ENCODE data around the gene ARHGAP40. TPM values are rescaled to one million over a fixed set of nuclear protein-coding genes. Genes with fewer than 3 reads are reported as not detected.

The ARHGAP40 gene
- total RNA-seq, 1 donor from 2014 or later, result not detected

GRCh38 chr20:38615283-38615682, 13.7 kb downstream of the ARHGAP40 start:
- H3K27me3 ChIP-seq (ENCODE audit: low read depth), result peaks cover 94% of the 10 kb centered on the region
- intact Hi-C loops (cut with micrococcal nuclease), result no loop called here
- no peak overlapping the region for H3K4me3 ChIP-seq
- DNase-seq, result no peak
- no peaks in the 10 kb centered on the region for H3K36me3 ChIP-seq
- no peaks in the 10 kb centered on the region for H3K4me1 ChIP-seq
- TF ChIP-seq CTCF (IDR thresholded peaks at IDR 0.05; ENCODE audit: borderline replicate concordance), result no peak
- no peaks in the 10 kb centered on the region for H3K9me3 ChIP-seq (replicated peaks)
- H3K27ac ChIP-seq (replicated peaks), result no peak overlapping the region

- Histone ChIP-seq H3K36me3 (no peaks in the 10 kb centered on the region), H3K4me1 (no peaks in the 10 kb centered on the region), H3K27ac (replicated peaks) (no peak overlapping the region), H3K9me3 (replicated peaks) (no peaks in the 10 kb centered on the region), H3K4me3 (no peak overlapping the region), H3K27me3 (ENCODE audit: low read depth) (peaks cover 95% of the 10 kb centered on the region)
- no peak for TF ChIP-seq CTCF (IDR thresholded peaks at IDR 0.05; ENCODE audit: borderline replicate concordance)
- DNase-seq, result no peak
- intact Hi-C loops (cut with micrococcal nuclease), result no loop called here
These were observed 14.8 kb downstream of the ARHGAP40 start for GRCh38 chr20:38616457-38616856.

DNA sequence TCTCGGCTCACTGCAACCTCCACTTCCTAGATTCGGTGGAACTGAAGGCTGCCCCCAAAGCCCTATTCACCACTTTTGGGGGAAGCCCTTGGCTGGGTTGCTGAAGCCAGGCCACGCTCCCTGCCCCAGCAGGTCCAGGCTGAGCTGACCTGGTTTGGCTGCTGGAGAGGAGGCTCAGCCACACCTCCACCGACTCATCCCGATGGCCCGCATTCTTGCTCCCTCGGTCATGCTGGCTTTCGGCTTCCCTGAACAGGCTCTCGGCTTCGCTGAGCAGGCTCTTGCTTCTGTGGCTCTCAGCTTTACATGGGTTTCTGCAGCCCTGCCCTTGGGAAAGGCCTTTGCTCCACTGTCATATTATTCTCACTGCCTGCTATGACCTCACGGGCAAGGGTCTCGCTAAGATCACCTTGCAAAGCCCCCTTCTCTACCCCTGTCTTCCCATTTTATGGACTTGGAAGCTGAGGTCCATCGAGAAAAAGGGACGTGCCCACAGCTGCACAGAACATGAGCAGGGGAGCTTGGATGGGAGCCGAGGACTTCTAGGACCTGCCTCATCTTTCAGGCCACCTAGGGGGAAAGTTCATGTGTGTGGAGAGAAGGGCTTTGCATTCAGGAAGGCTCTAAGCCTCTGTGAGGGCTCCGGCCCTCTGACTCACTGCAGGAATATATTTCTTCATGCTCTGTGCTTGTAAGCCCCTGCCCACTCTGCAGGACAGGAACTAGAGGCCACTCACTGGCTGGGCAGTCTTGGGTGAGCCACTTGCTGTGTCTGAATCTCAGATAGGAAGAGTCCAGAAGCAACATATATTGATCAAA, 15.6 kb downstream of the ARHGAP40 start:
- TF ChIP-seq CTCF (IDR thresholded peaks at IDR 0.05; ENCODE audit: borderline replicate concordance), result no peak
- H3K27ac ChIP-seq (replicated peaks), result no peak overlapping the region

DNA sequence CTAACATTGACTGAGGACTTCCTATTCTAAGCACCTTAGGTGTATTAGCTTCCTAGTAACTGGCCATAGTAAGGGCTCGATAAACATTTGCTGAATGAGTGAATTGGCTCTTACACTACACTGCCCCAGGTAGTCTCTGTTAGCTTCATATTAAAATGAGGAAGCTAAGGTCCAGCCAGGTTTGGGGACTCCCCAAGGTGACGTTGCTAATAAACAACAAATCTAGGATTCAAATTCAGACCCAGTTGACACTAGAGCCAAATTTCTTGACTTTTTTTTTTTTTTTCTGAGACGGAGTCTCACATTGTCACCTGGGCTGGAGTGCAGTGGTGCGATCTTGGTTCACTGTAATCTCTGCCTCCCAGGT, 16.2 kb downstream of the ARHGAP40 start:
- H3K9me3 ChIP-seq (replicated peaks), result no peaks in the 10 kb centered on the region
- no peak for DNase-seq
- no peak overlapping the region for H3K4me3 ChIP-seq
- no peak for TF ChIP-seq CTCF (IDR thresholded peaks at IDR 0.05; ENCODE audit: borderline replicate concordance)
- intact Hi-C loops (cut with micrococcal nuclease), result no loop called here
- H3K27ac ChIP-seq (replicated peaks), result no peak overlapping the region
- H3K36me3 ChIP-seq, result no peaks in the 10 kb centered on the region
- H3K27me3 ChIP-seq (ENCODE audit: low read depth), result peaks cover 91% of the 10 kb centered on the region
- no peaks in the 10 kb centered on the region for H3K4me1 ChIP-seq

More for the DNA sequence above, 15.6 kb downstream of the ARHGAP40 start:
- no peaks in the 10 kb centered on the region for H3K9me3 ChIP-seq (replicated peaks)
- intact Hi-C loops (cut with micrococcal nuclease), result no loop called here
- H3K4me3 ChIP-seq, result no peak overlapping the region
- no peaks in the 10 kb centered on the region for H3K36me3 ChIP-seq
- no peaks in the 10 kb centered on the region for H3K4me1 ChIP-seq
- H3K27me3 ChIP-seq (ENCODE audit: low read depth), result peaks cover 90% of the 10 kb centered on the region
- DNase-seq, result no peak

- Histone ChIP-seq H3K27ac (replicated peaks) (no peak overlapping the region), H3K27me3 (ENCODE audit: low read depth) (peaks cover 80% of the 10 kb centered on the region), H3K4me1 (no peaks in the 10 kb centered on the region), H3K9me3 (replicated peaks) (peaks cover 9% of the 10 kb centered on the region), H3K36me3 (no peaks in the 10 kb centered on the region), H3K4me3 (no peak overlapping the region)
- intact Hi-C loops (cut with micrococcal nuclease), result no loop called here
- TF ChIP-seq CTCF (IDR thresholded peaks at IDR 0.05; ENCODE audit: borderline replicate concordance), result no peak
- DNase-seq, result no peak
These were observed 18.8 kb downstream of the ARHGAP40 start for GRCh38 chr20:38620441-38620840.
